SU-DHL-6 (cell line): Measurements from ENCODE around the gene CDCP2.

Experiments
- H2AFZ ChIP-seq: fragments of 200-600 bp; sonication (generic); 2 replicates; pipeline ENCODE4 v1.6.1; 2014; ENCODE audit warnings: low read depth, mild to moderate bottlenecking, moderate library complexity, mixed read lengths, antibody characterized with exemption, low read length; ENCODE audit not compliant: severe bottlenecking
- H3F3A ChIP-seq: fragments of 200-600 bp; shearing (Covaris generic); 2 replicates; pipeline ENCODE4 v1.6.0; 2016; ENCODE audit warnings: antibody characterized with exemption, mild to moderate bottlenecking; ENCODE audit not compliant: insufficient read depth
- H3K27ac ChIP-seq: fragments of 200-600 bp; sonication (generic); 2 replicates; pipeline ENCODE4 v1.5.1; 2016; ENCODE audit warnings: low read depth, mild to moderate bottlenecking, low read length, moderate library complexity, mixed read lengths
- H3K27me3 ChIP-seq: fragments of 200-600 bp; sonication (generic), shearing (Covaris generic); 2 replicates; pipeline ENCODE4 v1.6.0; 2014; ENCODE audit warnings: mild to moderate bottlenecking, low read length
- H3K36me3 ChIP-seq: fragments of 200-600 bp; sonication (generic); 2 replicates; pipeline ENCODE4 v1.6.1; 2014; ENCODE audit warnings: mild to moderate bottlenecking, low read length, mixed read lengths
- H3K4me2 ChIP-seq: fragments of 300-600, 200-600 bp; shearing (Covaris generic), sonication (generic); 2 replicates; pipeline ENCODE4 v1.6.0; 2014; ENCODE audit warnings: low read length, low read depth, mild to moderate bottlenecking; ENCODE audit not compliant: poor library complexity, severe bottlenecking
- H3K4me3 ChIP-seq: fragments of 200-600 bp; sonication (generic); 2 replicates; pipeline ENCODE4 v1.5.1; 2014; ENCODE audit warnings: antibody characterized with exemption, low read length, mild to moderate bottlenecking, mixed read lengths; ENCODE audit not compliant: insufficient read depth, poor library complexity, severe bottlenecking
- H3K79me2 ChIP-seq: fragments of 200-600 bp; sonication (generic); 2 replicates; pipeline ENCODE4 v1.6.1; 2014; ENCODE audit warnings: mild to moderate bottlenecking, low read length, moderate library complexity; ENCODE audit not compliant: insufficient read depth
- H3K9ac ChIP-seq: fragments of 200-600 bp; sonication (generic); 2 replicates; pipeline ENCODE4 v1.7.0; 2014; ENCODE audit warnings: mild to moderate bottlenecking, low read length
- H3K9me2 ChIP-seq: fragments of 200-600 bp; sonication (generic); replicated peaks from 2 replicates; pipeline ENCODE4 v1.6.1; 2014; ENCODE audit warnings: low read length; ENCODE audit not compliant: insufficient read depth
- H3K9me3 ChIP-seq: fragments of 200-600 bp; sonication (generic); 2 replicates; pipeline ENCODE4 v1.6.1; 2014; ENCODE audit warnings: low read length, mixed read lengths; ENCODE audit not compliant: insufficient read depth
- H4K20me1 ChIP-seq: fragments of 200-600 bp; sonication (generic); 2 replicates; pipeline ENCODE4 v1.6.1; 2014; ENCODE audit warnings: low read depth, mild to moderate bottlenecking, antibody characterized with exemption, low read length, moderate library complexity, mixed read lengths
- EZH2phosphoT487 ChIP-seq: fragments of 200-600 bp; sonication (generic), shearing (Covaris generic); conservative IDR thresholded peaks from 2 replicates; pipeline ENCODE4 v1.6.1; 2018; ENCODE audit warnings: mild to moderate bottlenecking, antibody characterized with exemption, low read length, moderate library complexity, mixed read lengths
- TF ChIP-seq, protein P1 (sequence below): fragments of 200-600 bp; sonication (generic); IDR thresholded peaks from one replicate; pipeline ENCODE4 v1.5.1; 2017; ENCODE audit warnings: antibody characterized with exemption, mild to moderate bottlenecking, low read length, moderate library complexity; ENCODE audit not compliant: insufficient read depth, poor library complexity, severe bottlenecking

Gene CDCP2

DNA sequence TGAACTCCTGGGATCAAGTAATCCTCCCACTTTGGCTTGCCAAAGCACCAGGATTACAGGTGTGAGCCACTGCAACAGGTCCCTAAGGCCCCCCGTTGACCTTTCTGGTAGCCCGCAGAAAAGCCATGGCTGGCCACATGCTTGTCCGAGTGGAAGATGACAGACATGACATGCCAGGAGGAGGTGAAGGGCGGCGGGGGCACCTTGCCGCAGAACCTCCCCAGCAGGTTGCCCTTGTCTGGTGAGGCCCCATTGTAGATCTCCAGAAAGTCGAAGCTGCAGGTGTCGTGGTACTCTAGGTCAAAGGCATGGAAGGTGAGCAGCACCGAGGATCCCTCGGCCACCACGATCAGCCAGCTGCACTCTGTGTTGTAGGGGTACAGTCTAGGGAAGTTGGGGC is 8.4 kb downstream of the CDCP2 start:
- H3K36me3 ChIP-seq: no peaks in the 10 kb centered on the region
- no peaks in the 10 kb centered on the region for H3K27me3 ChIP-seq
- H4K20me1 ChIP-seq: no peaks in the 10 kb centered on the region
- TF ChIP-seq, protein P1, sequence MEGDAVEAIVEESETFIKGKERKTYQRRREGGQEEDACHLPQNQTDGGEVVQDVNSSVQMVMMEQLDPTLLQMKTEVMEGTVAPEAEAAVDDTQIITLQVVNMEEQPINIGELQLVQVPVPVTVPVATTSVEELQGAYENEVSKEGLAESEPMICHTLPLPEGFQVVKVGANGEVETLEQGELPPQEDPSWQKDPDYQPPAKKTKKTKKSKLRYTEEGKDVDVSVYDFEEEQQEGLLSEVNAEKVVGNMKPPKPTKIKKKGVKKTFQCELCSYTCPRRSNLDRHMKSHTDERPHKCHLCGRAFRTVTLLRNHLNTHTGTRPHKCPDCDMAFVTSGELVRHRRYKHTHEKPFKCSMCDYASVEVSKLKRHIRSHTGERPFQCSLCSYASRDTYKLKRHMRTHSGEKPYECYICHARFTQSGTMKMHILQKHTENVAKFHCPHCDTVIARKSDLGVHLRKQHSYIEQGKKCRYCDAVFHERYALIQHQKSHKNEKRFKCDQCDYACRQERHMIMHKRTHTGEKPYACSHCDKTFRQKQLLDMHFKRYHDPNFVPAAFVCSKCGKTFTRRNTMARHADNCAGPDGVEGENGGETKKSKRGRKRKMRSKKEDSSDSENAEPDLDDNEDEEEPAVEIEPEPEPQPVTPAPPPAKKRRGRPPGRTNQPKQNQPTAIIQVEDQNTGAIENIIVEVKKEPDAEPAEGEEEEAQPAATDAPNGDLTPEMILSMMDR: no peak
- TF ChIP-seq EZH2phosphoT487: no peak
- H3K9ac ChIP-seq: no peak overlapping the region
- no peak overlapping the region for H3K4me3 ChIP-seq
- H3K9me3 ChIP-seq: no peaks in the 10 kb centered on the region
- H3K9me2 ChIP-seq: no peaks in the 10 kb centered on the region
- no peak overlapping the region for H3K27ac ChIP-seq
- H3K4me2 ChIP-seq: no peak overlapping the region
- no peak overlapping the region for H2AFZ ChIP-seq
- H3K79me2 ChIP-seq: no peaks in the 10 kb centered on the region
- H3F3A ChIP-seq: no peaks in the 10 kb centered on the region

DNA sequence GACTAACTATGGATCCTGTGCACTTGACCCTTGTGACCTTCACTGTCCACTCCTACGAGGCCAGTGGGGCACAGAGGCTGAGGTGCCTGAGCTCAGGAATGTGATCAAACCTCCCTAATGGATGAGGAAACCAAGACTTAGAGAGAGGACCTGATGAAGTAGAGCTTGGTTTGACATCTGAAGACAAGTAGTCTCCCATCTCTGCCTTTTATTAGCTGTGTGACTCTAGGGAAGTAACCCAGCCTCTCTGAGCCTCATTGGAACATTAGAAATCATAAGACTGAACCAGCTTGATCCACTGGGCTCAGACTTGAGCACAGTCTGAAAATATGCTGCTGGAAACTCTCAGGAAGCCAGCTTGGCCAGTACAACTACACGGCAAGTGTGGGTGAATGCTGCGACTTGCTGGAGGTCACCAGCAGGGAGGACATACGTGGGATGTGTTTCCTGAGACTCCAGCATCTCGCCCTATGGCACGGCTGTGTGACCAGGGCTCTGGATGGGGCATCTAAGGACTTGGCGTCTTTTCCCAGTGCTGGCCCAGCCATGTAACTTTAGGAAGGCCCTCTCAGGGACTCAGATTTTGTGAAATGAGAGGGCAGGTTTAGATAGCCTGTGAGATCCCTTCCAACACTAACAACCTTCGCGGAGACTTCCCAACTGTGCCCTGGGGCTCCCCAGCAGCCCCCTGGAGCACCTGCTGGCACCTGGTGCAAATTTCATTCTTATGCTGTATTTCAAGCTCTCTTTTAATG is 10.5 kb downstream of the CDCP2 start:
- H3K9ac ChIP-seq: no peak overlapping the region
- no peaks in the 10 kb centered on the region for H3K9me2 ChIP-seq
- no peaks in the 10 kb centered on the region for H3K79me2 ChIP-seq
- no peak overlapping the region for H3K27ac ChIP-seq
- TF ChIP-seq, protein P1: no peak
- TF ChIP-seq EZH2phosphoT487: no peak
- no peaks in the 10 kb centered on the region for H4K20me1 ChIP-seq
- no peaks in the 10 kb centered on the region for H3F3A ChIP-seq
- no peaks in the 10 kb centered on the region for H3K36me3 ChIP-seq
- H3K4me2 ChIP-seq: no peak overlapping the region
- no peaks in the 10 kb centered on the region for H3K9me3 ChIP-seq
- no peak overlapping the region for H3K4me3 ChIP-seq
- no peaks in the 10 kb centered on the region for H3K27me3 ChIP-seq
- no peak overlapping the region for H2AFZ ChIP-seq

DNA sequence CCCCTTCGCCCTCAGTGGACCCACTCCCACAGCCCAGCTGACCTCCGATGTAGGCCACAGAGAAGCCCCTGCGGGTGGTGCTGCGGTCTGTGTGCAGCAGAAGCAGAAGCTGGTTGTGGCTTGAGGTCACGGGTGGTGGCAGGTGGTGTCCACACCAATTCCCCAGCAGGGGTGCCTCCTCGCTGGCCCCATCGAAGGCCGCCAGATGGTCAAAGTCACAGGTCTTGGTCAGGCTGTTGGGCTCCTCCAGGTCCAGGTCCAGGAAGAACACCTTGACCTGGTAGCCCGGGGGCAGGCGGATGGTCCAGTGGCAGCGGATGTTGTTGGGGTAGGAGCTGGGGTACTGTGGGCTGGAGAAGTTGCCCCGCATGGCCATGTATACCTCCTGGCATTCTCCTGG is 13.1 kb downstream of the CDCP2 start:
- H3K9me3 ChIP-seq: no peaks in the 10 kb centered on the region
- no peaks in the 10 kb centered on the region for H3K27me3 ChIP-seq
- H3K4me2 ChIP-seq: no peak overlapping the region
- H3K9ac ChIP-seq: no peak overlapping the region
- no peak overlapping the region for H3K27ac ChIP-seq
- H3K36me3 ChIP-seq: no peaks in the 10 kb centered on the region
- no peaks in the 10 kb centered on the region for H3K79me2 ChIP-seq
- no peaks in the 10 kb centered on the region for H4K20me1 ChIP-seq
- no peaks in the 10 kb centered on the region for H3F3A ChIP-seq
- no peak overlapping the region for H3K4me3 ChIP-seq
- no peak overlapping the region for H2AFZ ChIP-seq
- H3K9me2 ChIP-seq: no peaks in the 10 kb centered on the region
- TF ChIP-seq, protein P1: no peak
- no peak for TF ChIP-seq EZH2phosphoT487
